B cell (primary cell): ENCODE measurements around the gene CLDN6.

Experiments
- CTCF ChIP-seq: fragments of 200-600 bp; IDR thresholded peaks from one replicate; pipeline ENCODE4 v1.8.0; 2022; ENCODE audit warnings: antibody characterized with exemption, mild to moderate bottlenecking
- EZH2 ChIP-seq: IDR thresholded peaks from 2 replicates; pipeline ENCODE4 v1.6.1; 2012; ENCODE audit warnings: borderline replicate concordance, low read depth, mild to moderate bottlenecking, moderate library complexity, low read length; ENCODE audit not compliant: insufficient read depth, poor library complexity, severe bottlenecking

DNA sequence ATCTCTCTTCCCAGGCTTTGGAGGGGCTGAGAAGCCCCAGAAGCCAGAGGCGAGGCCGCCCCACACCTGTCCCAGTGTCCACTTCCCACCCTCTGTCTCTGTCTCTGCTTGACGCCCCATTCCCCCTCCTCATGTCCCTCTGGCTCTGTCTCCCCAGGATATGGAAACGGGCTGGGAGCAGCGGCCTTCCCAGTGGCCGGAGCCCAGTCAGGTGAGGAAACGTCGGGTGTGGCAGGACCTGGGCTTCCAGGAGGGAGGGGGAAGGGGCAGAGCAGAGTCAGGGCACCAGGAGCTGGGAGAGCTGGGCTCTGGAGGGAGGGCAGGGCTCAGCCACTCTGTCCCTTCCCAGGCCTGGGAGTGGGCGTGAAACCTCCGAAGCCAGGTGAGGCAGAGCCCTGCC, 27.1 kb downstream of the CLDN6 start:
- TF ChIP-seq CTCF = no peak
- TF ChIP-seq EZH2 = no peak
